A172 (cell line): ENCODE results near the gene CD47. TPM values are rescaled to one million over a fixed set of nuclear protein-coding genes. Genes with fewer than 3 reads are reported as not detected.
A peak's percentile ranks its signal among the peaks of the same experiment; 100 is the strongest.

ENCODE experiments used
- DNase-seq: peaks from one replicate; pipeline ENCODE4 v3.0.0-alpha.2; 2015; ENCODE audit warnings: low spot score
- total RNA-seq: library from RNA; depleted of rRNA; stranded (reverse); fragments of >200 nt; shearing (Covaris generic); gene quantifications from 2 replicates; pipeline ENCODE4 v1.2.3, GENCODE V29; 2014; rRNA removed

The CD47 gene
- total RNA-seq, 1 experiment from 2014 or later, result 145 TPM

DNA sequence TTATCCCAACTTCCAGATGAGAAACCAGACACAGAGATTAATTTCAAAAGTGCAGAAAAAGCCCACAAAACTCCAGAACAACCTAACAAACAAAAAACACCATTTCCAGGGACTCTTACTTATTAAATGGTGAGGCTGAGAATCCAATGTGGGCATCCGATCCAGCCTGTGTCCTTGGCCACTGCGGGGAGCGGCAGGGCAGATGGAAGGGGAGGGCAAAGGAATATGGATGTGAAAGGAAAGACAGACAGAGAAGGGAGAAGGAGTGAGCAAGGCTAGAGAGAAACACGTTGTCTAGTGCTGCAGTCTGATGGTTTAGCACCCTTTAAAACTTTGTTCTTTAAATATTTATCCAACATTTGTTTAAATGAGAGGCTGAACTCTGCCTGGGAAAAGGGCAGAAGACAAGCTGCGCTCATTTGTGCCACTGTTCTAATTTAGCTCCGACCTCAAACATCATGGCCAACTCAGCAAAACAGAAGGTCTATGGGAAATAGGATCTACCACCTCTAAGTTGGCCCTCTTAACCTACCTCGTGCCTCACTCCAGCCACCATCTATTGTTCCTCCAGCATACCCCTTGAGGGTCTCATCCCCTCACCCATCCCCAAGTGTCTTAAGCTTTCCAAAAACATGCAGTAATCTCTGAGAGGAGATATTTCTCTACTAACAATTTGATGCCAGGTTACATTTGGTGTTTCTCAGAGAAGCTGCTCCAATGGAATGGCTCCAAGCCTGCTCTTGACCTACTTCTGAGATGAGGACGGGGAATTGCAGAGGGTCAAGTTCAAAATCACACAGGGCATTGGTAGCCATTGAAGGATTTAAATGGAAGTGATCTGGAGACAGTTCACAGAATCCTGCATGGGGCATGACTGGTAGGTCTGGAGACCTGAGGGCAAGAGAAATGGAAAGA is 77.4 kb downstream of the CD47 start:
- DNase-seq, result no peak

DNA sequence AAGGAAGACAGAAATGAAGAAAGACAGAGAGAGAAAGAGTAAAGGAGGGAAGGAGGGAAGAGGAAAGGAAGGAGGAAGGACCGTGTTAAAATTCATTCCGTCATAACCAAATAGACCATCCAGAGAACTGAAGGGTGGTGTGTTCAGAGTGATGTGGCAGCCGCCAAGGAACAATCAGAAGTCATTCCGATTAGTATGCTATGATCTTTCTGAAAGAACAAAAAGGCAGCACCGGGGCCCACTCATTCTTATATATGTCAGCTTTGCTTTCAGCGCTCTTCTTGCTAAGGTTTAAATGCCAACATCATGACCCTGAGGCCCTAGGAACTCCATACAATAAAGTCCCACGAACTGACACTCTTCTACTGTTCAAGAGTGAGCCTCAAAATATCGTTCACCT is 78.5 kb downstream of the CD47 start:
- no peak for DNase-seq

DNA sequence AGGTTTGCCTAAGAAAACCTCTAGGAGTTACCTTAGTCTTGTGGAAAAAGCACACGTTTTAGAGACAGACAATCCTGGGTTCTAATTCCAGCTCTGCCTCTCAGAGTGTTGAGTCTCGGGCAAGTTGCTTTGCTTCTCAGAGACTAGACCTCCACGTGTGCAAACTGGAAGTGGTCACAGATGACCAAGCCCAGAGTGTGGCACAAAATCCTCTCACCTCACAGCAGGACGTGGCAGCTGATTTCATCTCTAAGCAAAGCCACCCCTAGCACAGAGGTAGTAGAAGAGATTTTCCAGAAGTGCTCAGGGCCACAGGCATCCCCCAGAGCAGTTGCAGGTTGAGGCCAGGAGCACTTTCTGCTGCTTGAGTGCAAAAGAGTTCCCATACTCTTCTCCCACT is 79.2 kb downstream of the CD47 start:
- DNase-seq, result no peak

DNA sequence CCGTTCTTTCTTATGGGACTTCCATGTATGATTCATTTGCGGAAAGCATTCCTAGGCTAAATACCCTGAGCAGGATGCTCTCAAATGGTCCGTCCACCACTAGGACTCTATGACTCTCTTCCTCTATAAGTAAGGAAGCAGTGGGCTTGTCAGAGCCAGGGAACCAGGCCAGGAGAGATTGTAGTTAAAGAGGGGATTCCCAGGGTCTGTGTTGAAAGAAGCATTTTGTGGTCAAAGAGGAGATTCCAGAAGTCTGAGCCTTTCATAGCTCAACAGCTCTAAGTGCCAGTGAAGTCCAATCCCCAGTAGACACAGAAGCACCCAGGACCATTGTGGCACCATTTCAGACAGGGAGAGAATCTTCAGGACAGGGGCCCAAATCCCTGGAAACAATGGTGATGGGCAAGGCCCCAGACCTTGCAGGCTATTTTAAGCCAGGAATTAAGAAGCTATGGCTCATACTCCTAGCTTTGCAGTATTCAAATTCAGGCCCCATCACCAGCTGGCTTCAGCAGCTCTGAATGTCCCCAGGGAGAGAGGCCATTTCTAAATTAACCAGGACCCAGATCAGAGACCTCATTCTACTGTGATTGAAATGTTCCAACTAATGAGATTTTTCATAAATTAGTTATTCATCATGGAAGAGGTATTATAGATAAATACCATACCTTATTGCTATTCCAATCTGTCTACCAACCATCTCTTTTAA is 81.7 kb downstream of the CD47 start:
- DNase-seq, result peak; percentile 95

DNA sequence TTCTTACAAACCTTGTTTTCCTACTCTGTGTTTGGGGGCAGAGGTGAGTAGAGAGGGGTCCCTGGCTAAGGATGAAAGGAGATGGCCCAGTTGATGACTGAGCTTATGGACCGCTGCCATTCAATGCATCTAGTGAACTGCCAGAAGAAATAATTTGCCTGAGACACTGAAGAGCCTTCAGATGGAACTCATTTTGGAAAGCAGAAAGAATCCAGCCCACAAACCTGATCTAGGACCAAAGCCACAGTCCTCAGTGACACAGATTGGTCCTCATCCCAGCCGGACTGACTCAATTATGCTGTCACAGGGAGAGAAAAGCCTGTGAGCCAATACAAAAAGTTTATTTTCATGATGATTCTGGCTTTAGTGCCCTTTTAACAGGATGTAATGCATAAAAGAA is 82.7 kb downstream of the CD47 start:
- no peak for DNase-seq

DNA sequence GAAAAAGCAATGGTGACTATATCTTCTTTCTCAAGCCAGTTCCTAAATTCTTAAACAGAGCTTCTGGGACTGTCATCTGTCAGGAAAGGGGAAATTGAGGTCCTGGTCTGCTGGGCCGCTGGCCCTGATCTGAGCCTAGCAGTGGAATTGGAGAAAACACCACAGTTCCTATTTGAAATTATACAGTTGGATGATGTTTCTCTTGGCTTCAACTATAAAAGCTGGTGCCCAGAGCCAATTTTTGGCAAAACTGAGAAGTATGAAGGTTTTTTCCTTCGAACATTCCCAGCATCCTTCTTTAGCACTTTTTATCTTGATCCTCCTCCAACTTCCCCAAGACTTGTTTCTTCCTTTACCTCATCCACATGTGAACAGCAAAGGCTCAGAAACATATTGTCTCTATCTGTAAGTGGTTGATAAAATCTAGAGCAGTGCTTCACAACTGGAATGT is 83.9 kb downstream of the CD47 start:
- no peak for DNase-seq

DNA sequence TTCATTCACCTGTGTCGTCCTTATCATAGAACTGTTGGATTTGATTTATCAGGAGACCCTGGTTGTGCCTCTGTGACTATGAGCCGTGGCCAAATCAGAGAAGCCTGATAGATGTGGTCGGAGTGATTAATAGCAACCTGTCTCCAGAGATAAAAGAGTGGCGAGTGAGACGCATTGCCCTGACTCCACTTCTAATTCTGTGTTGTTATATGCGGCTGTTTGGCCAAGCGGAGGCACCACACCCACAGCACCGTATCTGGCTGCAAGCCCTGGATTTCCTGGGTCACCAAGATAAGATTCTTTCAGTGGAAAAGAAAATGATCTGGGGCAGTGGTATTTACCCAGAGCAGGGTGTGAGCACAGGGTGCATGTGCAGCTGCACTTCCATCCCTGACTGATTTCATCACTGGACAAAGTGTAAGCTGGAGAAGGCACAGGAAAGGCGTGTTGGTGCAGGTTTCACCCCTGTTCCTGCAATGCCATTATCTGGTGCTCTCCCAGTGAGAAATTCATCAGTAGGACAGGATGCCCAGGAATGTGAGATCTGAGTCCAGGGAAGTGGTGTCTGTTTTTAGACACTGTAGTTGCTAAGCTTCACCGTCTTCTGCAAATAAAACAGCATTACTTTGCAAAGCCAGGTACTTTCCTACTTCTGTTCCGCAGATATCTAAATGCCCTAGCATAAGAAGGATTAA is 84.6 kb downstream of the CD47 start:
- peak; percentile 85 for DNase-seq

DNA sequence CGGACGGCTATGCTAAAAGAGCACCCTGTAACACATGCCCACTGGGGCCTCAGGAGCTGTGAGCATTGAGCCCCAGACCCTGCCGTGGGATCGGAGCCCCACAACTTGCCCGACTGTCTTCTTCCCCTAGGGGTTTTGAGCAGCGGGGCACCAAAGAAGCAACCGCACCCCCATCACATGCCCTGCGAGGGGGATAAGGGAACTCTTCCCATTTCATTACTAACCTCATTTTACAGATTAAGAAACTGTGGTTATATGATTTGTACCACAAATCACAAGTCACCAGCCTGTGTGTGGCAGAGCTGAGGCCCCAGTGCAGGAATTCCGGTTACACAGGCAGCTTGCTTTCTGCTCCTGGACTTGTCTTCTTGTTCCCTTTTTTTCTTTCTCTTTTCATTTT is 86.2 kb downstream of the CD47 start:
- no peak for DNase-seq

DNA sequence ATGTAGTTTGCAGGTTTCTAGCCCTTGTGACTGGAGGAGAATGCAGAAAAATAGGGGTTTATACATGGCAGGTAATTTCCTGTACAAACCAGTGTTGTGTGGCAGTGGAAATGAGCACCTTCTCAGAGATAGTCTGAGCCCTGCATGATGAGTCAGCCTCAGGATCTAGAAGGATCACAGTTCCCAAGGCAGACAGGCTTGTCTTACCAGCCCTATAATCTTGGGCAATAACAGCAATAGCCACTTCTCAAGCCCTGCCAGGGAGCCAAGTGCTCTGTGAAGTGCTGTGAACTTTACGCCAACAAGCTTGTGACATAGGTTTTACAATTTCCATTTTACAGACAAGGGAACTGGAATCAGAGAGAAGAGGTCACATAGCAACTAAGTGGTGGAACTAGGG is 89.4 kb downstream of the CD47 start:
- peak; percentile 35 for DNase-seq

DNA sequence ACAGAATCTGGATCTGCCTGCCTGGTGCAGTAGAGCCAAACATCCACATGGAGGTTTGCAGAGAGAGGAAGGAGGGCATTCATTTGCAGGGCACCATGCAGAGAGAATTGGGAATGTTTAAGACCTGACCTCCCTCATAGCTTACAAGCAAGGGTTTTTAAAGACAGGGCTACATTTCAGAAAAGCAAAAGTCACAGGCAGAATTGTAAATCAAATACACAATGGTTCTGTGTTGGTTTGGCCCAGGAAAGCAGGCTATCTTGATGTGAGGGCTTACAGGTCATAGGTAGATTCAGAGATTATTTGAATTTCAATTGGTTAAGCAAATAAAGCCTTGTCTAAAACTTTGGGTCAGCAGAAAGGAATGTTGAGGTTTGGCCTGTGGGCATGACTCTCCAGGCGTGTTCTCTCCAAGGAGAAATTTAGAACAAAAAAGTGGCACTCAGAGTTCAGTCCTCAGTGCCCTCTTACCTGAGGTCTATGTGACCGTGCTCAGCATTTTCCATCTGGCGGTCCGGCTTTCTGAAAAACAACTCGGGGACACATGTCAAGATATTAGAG is 91.5 kb downstream of the CD47 start:
- DNase-seq, result peak; percentile 87

DNA sequence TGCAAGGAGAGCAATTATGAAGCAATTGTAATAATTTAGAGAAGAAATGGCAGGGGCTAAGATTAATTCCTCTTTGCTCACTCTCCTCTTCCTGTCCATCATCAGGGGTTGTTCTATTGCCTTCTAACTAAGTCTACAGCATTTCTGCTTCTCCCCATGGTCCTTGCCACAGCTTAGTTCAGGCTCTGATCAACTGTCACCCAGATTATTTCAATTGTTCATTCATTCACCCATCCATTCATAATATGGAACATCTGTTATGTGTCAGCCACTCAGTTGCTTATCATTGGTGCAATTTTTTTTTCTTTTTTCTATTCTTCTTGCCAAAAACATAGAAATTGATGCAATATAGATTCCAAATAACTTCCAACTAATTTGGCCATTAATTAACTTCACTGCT is 93.2 kb downstream of the CD47 start:
- no peak for DNase-seq

DNA sequence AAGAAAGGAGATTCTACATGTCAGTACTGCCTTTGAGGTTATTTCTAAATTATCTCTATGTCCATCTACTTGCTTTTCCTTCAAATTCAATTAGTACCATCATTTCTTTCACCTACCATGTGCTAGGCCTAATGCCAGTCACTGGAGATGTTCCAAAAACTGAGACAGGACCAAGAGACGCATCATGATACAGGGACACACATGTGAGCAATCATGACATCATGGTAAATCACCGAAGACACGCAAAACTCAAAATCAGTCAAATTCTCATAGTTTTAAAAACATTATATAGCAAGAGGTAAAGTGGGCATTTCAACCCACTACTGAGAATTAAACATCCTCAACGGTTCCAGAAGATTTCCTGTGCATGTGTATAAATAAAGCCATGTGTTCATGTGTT is 95.0 kb downstream of the CD47 start:
- DNase-seq, result no peak

DNA sequence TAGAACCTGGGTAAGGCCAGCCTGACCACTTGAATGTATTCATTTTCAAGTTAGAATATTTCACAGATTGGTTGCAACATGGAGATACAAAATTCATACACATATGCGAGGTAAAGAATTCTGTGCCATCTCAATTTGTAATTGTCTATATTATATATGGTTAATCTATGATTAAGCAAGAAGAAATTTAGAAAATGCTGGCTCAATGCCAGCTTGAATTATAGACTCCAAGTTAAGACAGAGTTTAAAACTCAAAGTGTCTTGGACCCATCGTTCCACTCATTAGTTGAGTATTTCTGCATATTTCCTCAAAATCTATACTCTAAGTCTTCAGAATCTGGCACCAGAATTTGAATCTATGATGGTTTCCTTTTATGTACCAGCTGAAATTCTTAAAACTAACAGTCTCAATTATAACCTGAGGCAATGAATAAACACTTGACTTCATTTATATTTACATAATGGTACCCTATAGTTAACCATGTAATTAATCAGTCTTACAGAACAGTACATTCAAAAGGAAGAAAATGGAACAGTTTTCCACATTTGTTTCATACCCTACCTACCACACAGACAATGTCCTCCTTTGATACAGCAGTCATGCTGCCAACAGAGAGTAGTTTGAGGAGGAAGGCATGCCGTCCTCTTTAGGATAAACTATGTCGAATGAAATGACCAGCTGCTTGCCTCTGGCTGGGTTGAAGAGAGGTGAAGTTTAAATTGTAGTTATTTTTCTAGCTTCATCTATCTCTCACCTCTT is 95.7 kb downstream of the CD47 start:
- no peak for DNase-seq

DNA sequence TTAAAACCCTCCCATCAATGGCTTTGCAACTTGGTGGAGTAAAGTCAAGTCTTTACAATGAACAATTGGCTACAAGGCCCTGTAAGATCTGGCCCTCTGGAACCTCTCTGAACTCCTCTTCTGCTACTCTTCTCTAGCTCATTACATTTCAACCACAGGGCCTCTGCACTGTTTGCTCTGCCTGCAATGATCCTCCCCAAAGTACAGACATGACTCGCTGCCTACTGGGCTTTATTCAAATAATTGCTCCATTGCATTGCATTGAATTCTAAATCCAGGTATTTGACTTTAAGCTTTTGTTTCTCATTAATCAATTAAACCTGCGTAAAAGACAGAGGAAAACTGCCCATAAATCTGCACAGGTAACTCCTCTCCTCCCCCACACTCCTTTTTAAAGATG is 96.7 kb downstream of the CD47 start:
- no peak for DNase-seq

DNA sequence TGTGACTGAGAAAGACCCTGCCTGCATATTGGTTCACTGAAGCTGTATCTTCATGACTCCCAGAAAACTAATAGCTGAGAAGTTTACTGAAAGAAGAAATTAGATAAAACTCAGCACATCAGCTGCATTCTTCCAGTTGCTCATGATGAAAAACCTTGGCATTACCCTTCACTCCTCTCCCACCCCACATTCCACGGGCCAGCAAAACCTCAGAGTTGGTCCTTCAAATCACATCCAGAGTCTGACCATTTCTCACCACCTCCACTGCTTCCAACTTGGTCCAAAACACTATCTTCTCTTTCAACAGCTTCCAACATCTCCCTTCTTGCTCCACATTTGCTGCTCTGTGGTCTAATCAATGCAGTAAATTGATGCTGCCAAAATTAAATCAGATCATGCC is 97.1 kb downstream of the CD47 start:
- DNase-seq, result peak; percentile 46

Other genes with a start within 250 kb of the CD47 start
- gene IFT57, start 131.4 kb upstream of the CD47 start, total RNA-seq, result 61.0 and 70.2 TPM in 2 replicates
- gene HHLA2, start 205.5 kb upstream of the CD47 start, total RNA-seq, result not detected in 2 replicates